SW 1271 (cell line): ENCODE results near the gene ZNF483.
"Not testable (repeated sequence)": the region's sequence is repeated elsewhere in the genome, so short reads cannot be mapped to it uniquely, and the experiment has no call there.

Source experiments
- DNase-seq, 2 experiments: peaks; one replicate each; lab custom pipeline; 2025; lab: John Stamatoyannopoulos, UW

ZNF483 gene

DNA sequence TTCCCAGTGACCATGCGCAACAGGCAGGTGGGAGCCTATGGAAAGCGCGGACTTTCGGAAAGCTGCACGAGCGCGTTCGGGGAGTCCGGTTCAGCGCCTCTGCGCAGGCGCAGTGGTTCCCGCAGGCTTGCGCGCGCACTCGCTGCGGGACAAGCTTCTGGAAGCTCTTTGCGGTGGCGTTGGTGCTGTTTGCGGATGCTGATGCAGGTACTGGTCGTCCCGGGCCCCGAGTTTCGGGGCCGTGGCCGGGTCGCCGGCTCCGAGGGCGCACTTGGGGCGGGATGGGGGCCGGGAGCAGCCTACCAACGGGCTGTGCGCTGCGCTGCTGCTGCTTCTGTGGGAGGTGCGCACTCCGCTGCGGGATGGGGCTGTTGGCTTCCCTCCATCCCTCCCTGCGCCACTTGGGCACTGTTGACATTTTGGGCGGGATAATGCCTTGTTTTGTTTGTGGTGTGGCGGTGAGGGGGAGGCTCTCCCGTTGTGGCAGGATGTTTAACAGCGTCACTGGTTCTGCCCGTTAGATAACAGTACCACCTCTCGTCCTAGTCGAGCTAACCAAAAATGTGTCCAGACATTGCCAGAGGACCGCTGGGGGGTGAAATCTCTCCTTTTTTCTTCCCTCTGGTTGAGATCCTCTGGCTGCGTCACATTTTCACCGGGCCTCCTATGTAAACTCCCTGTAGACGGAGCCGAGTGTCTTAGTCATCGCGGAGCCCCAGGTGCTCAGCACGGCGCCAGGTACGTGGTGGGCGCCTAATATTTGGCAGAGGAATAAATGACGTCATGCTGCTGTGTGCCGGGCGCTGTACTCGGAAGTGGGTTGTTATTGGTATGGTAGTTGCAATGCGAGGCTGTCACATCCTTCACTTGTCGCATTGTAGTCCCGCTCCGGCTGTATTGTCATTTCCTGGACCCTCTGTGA is at the start of gene ZNF483:
TSS of gene ZNF483 (plus strand) at position 124 of the 922 bp plus-strand sequence. CDS start 2,217 bp downstream, outside the sequence.
- DNase-seq, result peak; percentile 73 to 85

DNA sequence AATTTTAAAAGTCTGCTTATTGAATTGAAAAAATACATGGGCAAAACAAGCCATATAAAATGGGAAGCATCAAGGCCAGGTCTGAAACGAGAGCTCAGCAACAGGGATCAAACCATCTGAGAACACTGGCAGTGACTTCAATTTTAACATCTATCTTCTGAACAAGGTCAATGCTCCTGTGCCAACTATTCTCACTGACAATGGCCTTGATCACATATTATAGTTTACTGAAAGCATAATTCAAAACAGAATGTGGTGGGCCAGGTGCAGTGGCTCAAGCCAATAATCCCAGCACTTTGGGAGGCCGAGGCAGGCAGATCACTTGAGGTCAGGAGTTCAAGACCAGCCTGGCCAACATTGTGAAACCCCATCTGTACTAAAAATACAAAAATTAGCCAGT is 49.8 kb upstream of the ZNF483 start:
- DNase-seq, result no peak

DNA sequence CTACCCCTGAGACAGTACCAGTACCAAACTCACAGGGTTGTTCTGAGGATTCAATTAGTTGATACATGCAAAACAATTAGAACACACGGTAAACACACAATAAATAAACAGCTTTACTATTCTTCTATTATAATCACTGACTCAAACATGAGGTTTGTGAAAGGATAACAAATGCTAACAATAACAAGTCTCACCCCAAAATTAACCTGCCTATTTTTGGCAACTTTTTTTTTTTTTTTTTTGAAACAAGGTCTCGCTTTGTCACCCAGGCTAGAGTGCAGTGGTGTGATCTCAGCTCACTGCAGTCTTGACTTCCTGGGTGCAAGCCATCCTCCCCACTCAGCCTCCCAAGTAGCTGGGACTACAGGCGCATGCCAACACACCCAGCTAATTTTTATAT is 47.3 kb upstream of the ZNF483 start:
- no peak for DNase-seq

DNA sequence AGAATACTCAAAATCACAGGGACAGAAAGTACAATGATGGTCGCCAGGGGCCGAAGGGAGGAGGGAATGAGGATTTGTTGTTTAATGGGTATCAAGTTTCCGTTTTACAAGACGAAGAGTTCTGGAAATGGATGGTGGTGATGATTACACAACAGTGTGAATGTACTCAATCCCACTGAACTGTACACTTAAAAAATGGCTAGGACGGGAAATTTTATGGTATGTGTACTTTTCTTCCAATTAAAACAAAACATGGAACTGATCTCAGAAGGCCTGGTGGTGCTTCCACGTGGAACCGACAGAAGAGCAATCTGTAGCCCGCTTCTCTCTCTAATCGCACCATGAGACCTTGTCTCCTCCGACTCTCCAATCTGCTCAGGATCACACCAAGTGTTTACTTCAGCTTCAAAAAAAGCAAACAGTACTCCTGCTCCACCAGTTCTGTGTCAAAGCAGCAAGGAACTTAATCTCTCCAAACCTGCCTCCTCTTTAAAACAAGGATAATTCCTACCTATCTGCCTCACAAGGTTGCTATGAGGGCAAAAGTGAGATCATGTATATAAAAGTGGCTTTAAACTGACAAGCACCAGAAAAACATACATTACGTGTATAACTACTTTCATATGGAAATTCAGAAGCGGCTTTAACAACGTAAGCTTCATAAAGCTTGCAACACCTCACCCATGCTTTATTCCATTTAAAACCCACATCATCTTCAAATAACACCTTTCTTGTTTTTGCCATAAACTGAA is 42.9 kb upstream of the ZNF483 start:
- DNase-seq, result peak in 1 of 2 experiments; percentile 44

DNA sequence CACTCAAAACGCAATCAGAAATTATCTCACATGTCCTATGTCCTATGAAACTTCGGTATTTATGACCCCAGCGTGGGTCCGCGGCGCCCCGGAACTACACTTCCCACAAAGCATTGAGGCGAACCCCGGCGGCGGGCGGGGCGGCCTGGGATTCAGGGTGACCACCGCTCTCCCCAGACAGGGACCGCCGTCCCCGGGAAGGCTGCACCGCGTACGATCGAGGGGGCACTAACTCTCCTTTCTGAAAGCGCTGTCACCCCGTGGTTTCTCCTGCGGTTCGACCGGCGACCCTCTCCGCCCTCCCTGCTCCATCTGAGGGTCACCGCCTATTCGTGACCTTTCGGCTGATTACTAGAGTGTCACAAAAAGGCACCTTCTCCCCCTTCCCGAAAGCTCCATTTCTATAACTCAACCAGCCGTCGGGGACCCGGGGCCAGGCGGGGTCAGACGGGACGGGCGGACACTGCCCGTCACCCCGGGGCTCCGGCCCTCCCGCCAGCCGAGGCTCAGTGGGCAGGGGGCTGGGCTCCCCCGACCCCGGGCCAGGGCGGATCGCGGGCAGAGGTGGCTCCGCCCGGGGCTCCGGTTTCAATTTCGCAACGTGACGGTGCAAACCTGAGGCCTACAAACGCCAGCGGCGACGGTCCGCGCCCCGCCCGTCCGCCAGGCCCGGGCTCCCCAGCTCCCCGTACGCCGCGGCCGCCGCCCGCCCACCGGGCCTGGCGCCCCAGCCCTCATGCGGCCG is 42.1 kb upstream of the ZNF483 start:
- DNase-seq, result peak; percentile 47 to 77

DNA sequence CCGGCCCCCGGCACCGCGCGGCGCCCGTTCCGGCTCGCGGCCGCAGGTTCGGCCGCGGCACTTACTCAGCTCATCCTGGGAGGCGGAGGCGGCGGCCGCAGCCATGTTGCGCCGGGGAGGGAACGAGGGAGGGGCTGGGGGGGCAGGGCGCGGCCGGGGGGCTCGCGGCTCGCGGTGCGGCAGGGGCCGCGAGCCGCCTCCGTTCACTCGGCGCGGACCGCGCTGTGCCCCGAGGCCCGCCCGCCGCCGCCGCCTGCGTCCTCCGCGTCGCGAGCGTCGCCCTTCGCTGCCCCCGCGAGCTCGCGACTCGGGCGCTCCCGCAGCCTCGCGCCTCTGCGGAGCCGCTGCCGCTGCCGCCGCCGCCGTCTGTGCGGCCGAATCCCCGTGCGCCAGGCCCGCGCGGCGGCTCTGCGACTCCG is 41.5 kb upstream of the ZNF483 start:
- peak in 1 of 2 experiments; percentile 45 for DNase-seq

DNA sequence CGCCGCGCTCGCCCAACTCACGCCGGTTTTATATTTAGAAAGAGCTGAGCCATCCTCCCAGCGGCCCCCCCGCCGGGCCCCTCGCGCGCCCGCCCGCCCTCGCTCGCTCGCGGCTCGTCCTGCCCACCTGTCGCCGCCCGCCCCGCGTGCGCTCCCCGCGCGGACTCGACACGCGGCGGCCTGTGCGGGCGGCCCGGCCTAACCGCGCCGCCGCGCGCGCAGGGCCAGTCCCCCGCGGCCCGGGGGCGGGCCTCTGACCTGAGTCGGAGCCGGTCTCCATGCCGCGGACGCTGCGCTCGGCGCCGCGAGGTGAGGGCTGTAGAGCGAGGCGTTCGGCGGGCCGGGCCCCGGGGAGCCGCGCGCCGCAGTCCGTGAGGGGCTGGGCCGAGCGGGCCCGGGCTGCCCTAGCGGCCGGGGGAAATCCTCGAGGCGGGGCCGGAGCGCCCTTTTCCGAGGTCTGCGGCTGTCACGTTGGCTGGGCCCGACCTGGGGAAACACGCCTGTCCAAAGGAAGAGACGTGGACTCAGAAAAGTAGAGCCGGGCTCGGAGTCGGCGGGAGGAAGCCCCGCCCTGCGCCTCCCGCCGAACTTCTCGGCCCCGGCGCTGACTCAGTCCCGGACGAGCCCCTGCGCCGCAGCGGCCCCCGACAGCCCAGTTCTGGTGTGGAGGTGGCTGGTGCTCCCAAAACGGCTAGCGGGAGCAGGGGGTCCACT is 41.0 kb upstream of the ZNF483 start, which contains the start of gene ECPAS:
TSS of gene ECPAS (minus strand) at position 526 of the 714 bp plus-strand sequence. CDS start 11,465 bp downstream, outside the sequence.
- DNase-seq, result peak; percentile 64 to 80

DNA sequence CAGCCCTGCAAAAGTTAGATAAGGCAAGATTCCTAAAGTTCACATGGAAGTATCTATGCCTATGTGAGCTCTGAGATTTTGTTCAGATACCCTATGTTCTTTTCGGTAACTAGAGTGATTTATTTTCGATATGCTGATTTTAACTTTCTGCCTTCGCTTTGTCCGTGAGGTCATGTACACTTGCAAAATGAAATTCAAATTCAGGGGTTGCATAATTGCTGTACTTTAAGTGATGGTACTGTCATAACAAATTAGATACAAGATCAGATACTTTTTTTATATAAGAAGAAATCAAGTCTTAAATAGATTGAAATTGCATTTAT is 40.4 kb upstream of the ZNF483 start:
- no peak for DNase-seq

DNA sequence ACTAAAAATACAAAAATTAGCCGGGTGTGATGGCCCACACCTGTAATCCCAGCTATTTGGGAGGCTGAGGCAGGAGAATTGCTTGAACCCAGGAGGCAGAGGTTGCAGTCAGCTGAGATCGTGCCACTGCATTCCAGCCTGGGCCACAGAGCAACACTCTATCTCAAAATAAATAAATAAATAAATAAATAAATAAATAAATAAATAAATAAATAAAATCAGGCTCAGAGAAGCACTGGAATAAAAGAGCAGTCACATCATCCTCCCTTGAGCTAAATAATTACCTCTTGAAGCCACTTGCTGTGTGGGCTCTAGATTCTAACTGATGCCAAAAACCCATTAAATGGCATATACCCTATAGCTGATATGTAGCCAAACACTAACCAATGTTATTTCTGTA is 27.8 kb upstream of the ZNF483 start:
- not testable (repeated sequence) for DNase-seq

DNA sequence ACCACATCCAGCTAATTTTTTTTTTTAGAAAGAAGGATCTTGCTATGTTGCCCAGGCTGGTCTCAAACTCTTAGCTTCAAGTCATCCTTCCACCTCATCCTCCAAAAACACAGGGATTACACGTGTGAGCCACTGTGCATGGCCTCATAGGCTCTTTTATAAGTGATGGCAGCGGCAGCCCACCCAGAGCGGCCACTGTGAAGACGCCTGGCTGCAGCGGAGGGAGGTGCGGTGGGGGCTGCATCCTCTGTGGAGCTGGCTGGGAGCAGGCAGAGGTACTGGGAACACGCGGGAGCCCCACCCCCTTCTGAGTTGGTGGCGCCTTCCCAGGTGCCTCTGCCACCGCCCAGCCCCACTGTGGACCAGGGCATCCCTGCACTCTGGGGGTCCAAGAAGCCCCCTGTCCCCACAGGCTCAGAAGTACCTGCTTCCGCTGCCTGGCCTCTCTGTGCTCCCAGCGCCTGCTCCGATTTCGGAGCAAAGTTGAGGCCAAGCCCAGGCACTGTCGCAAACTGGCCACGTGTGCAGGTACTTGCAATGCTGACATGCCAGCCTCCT is 23.9 kb upstream of the ZNF483 start:
- DNase-seq, result no peak

DNA sequence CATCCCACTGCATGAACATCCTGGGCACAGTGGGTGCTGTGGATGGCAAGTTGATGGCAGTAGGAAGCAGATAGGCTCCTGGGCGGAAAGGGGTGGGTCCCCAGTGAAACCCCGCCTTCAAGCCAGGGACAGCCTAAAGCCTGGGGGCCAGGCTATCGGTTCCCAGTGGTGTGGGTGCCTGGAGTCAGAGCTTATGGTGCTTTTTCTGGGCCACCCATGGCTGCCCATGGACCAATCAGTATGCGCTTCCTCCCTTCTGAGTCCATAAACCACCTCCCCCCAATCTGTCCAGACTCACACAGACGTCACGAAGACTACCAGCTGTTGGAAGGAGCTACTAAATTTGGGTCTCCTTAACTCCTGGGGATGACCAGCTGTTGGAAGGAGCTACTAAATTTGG is 23.3 kb upstream of the ZNF483 start:
- no peak for DNase-seq

DNA sequence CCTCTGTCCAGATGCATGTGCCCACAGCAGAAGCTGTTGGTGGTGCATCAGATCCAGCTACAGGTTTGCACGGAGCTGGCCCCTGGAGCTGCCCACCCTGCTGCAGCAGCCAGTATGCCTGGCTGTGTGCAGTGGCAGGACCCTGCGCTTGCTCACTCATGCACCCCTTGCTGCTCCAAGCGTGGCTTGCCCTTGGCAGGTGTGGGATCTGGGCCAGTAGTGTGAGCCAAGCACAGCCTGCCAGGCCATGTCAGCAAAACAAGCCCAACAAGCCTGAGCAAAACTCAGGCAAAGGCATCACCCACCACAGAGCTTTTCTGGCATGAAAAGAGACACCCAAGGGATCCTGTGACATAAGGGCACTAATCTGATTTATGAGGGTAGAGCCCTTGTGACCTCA is 22.5 kb upstream of the ZNF483 start:
- DNase-seq, result no peak

DNA sequence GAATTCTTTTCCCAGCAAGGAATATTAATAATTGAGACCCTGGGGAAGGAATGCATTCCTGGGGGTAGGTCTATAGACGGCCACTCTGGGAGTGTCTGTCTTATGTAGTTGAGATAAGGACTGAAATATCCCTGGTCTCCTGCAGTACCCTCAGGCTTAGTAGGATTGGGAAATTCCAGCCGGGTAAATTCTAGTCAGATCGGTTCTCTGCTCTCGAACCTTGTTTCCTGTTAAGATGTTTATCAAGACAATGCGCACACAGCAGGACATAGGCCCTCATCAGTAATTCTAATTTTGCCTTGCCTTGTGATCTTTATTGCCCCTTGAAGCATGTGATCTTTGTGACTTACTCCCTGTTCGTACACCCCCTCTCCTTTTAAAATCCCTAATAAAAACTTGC is 13.4 kb upstream of the ZNF483 start:
- not testable (repeated sequence) for DNase-seq

DNA sequence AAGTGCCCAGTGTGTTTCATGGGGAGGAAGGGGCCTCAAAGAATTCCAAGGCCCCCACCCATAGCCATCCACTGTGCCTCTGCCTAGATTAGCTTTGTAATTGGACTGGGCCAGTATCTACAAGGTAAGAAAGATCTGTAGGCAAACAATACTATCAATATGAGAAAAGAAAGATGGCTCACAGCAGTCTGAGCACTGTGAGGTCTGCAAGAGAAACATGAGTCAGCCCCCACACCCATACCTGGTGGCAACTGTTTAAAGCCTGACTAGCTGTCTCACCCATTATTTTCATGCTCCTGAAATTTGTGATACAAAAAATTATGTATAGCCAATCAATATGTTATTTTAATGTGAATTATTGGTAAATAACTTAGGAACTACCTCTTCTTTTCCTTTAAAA is 10.0 kb upstream of the ZNF483 start:
- DNase-seq, result no peak

DNA sequence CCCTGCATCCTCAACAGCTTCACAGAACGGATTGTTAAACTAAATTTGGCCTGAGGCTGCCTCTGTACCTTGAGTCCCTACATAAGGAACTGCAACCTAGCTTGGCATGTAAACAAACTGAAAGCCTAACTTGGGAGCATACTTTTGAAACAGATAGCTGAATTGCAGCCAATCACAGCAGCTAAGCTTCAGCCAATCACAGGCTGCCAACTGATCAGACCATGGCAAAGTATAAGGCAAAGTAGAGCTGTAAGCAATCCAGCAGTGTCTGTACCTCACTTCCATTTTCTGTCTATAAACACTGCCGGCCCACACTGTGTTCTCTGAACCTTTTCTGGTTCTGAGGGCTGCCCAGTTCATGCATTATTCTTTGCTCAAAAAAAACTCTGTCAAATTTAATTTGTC is 8.9 kb upstream of the ZNF483 start:
- no peak for DNase-seq

DNA sequence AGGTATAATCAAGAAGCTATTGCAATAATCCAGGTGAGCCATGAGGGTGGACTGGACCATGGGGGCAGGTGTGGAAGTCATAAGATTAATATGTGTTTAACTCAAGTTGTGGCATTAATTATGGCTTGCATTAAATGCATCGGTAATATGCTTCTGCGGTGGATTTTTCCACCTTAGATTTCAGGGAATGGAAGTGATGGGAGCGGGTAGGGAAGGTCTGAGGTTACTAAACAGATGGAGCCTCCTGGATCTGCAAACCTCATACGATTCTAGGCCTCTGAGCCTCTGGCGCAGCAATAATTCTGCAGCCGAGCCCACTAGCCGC is 286 bp upstream of the ZNF483 start:
- DNase-seq, result no peak

DNA sequence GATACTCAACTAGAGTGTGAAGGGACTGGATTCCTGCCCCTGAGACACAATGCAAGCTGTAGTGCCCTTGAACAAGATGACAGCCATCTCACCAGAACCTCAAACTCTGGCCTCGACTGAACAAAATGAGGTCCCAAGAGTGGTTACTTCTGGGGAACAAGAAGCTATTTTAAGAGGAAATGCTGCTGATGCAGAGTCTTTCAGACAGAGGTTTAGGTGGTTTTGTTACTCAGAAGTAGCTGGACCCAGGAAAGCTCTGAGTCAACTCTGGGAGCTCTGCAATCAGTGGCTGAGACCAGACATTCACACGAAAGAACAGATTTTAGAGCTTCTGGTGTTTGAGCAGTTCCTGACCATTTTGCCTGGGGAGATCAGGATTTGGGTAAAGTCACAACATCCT is 2.4 kb downstream of the ZNF483 start:
- no peak for DNase-seq

DNA sequence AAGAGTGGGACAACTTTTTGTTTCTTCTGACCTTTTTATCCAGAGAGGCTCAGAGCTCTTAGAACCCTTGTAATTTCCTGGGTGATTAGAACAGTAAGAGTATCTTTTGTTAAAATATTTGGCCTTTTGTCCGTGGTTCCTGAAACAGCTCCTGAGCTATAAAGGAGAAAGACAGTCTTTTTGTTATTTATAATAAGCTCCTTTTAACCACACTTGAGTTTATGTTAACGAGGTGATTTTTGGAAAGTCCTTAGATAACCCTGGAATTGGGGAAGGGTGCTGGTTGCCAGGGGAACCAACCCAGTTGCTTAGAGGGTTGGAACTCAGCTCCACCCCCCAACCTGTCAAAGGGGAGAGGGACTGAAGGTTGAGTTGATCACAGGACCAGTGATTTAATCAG is 4.8 kb downstream of the ZNF483 start:
- no peak for DNase-seq

DNA sequence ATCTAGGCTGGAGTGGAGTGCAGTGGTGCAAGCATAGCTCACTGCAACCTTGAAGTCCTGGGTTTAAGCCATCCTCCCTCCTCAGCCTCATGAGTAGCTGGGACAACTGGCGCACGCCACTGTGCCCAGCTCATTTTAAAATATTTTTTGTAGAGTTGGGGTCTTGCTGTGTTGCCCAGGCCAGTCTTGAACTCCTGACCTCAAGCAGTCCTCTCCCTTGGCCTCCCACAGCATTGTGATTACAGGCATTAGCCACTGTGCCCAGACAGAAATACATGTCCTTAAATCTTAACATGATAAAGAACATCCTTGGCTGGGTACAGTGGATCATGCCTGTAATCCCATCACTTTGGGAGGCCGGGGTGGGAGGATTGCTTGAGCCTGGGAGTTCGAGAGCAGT is 6.7 kb downstream of the ZNF483 start:
- no peak for DNase-seq

DNA sequence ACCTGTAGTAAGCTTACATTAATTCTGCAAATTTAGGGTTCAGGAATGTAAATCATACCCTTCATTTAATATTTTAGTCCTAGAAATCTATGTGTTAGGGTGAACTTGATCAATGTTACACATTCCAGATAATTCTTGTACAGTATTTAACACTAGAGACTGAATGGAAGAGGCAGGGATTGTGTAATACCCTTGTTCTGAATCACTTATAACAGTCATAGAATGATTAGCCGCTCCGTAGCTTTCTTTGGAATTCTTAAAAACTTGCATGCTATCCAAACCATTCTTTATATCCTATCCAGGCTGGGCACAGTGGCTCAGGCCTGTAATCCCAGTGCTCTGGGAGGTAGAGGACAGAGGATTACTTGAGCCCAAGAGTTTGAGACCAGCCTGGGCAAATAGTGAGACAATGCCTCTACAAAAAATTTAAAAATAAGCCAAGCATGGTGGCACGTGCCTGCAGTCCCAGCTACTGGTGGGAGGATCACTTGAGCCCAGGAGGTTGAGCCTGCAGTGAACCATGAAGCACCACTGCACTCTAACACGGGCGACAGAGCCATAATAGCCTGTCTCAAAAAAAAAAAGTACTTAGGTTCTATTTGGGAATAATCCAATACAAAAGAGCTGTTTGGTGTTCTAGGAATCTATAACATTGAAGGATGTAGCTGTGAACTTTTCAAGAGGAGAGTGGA is 8.3 kb downstream of the ZNF483 start:
- no peak for DNase-seq
